PC-9 (cell line): ENCODE results near the gene RBMS1.

Experiments used
- EZH2 ChIP-seq: fragments of 200-600 bp; sonication (generic); IDR thresholded peaks from 2 replicates; pipeline ENCODE4 v1.8.0; 2017; ENCODE audit warnings: antibody characterized with exemption, low read depth
- TF ChIP-seq, protein P1 (sequence below): fragments of 200-600 bp; sonication (generic); conservative IDR thresholded peaks from 2 replicates; pipeline ENCODE4 v1.6.1; 2017; ENCODE audit warnings: mixed run types, antibody characterized with exemption, mild to moderate bottlenecking, moderate library complexity

DNA sequence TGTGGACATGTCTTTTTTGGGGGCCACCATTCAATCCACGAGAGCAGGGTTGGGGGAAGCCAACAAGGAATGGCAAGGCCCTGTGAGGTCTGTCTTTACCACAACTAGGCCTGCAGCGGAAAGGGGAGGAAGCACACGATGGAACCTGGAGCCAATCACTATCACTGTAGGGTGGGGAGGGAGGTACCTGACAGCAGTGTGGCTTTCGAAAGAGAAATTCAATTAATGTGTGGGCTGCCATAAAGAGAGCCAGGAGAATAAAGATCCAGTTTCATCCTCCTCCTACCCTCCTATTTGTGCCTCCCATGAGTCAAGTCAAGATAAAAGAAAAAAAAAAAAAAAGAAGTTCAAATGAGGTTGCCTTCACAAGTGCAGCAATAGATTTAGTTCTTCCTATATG lies 18.9 kb upstream of the RBMS1 start:
- TF ChIP-seq EZH2: no peak
- TF ChIP-seq, protein P1, sequence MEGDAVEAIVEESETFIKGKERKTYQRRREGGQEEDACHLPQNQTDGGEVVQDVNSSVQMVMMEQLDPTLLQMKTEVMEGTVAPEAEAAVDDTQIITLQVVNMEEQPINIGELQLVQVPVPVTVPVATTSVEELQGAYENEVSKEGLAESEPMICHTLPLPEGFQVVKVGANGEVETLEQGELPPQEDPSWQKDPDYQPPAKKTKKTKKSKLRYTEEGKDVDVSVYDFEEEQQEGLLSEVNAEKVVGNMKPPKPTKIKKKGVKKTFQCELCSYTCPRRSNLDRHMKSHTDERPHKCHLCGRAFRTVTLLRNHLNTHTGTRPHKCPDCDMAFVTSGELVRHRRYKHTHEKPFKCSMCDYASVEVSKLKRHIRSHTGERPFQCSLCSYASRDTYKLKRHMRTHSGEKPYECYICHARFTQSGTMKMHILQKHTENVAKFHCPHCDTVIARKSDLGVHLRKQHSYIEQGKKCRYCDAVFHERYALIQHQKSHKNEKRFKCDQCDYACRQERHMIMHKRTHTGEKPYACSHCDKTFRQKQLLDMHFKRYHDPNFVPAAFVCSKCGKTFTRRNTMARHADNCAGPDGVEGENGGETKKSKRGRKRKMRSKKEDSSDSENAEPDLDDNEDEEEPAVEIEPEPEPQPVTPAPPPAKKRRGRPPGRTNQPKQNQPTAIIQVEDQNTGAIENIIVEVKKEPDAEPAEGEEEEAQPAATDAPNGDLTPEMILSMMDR: no peak
